T-cell (primary cell): ENCODE results near the gene SLC24A3. TPM values are rescaled to one million over a fixed set of nuclear protein-coding genes. Genes with fewer than 3 reads are reported as not detected.

Experiments used
- ATAC-seq, 4 experiments: fragments of 200-7000 bp in 3 of 4; fragments of 150-1000 bp in 1 of 4; cut with Tn5 transposase; replicated peaks in 1 of 4; 1 replicate in 3 of 4; 2 replicates in 1 of 4; pipeline ENCODE4 v1.10.0; 2021; ENCODE audit warnings: moderate library complexity in 3 of 4, mild to moderate bottlenecking in 2 of 4, moderate number of reproducible peaks in 1 of 4
- CTCF ChIA-PET, 2 donors: fragments of 300-600 bp; sonication (Branson Sonifier 250); formaldehyde crosslinking; loops; one replicate each; lab custom pipeline; 2022; ENCODE audit warnings: antibody characterized with exemption in 2 of 2; lab: Charles Lee
- POLR2A ChIA-PET, 2 donors: fragments of 300-600 bp; sonication (Branson Sonifier 250); formaldehyde crosslinking; loops; one replicate each; lab custom pipeline; 2022; ENCODE audit warnings: antibody characterized with exemption in 2 of 2; lab: Charles Lee
- DNase-seq, 35 experiments: peaks; one replicate each; pipeline versions ENCODE4 v3.0.0 to v3.0.0-alpha.2; 2013 to 2023
- H3K27ac ChIP-seq: one replicate; pipeline ENCODE4 v1.5.1; 2013; ENCODE audit warnings: low read length
- H3K27me3 ChIP-seq, 2 experiments: replicated peaks in 1 of 2; 1 replicate in 1 of 2; 2 replicates in 1 of 2; pipeline versions ENCODE4 v1.6.1 to v1.7.0; 2013; ENCODE audit warnings: low read length in 1 of 2, mixed read lengths in 1 of 2; ENCODE audit not compliant: control insufficient read depth in 2 of 2, insufficient read depth in 2 of 2; ENCODE audit errors: extremely low read depth in 1 of 2
- H3K36me3 ChIP-seq, 2 donors: 1 replicate in 1 of 2; 2 replicates in 1 of 2; pipeline versions ENCODE4 v1.6.1 to v1.7.0; 2013; ENCODE audit warnings: low read length in 1 of 2; ENCODE audit not compliant: control insufficient read depth in 2 of 2, insufficient read depth in 1 of 2; ENCODE audit errors: extremely low read depth in 1 of 2
- H3K4me1 ChIP-seq, 2 experiments: 1 replicate in 1 of 2; 2 replicates in 1 of 2; pipeline versions ENCODE4 v1.6.1 to v1.7.0; 2013; ENCODE audit warnings: low read length in 2 of 2, mixed read lengths in 1 of 2; ENCODE audit not compliant: insufficient read depth in 2 of 2, control insufficient read depth in 1 of 2; ENCODE audit errors: extremely low read depth in 1 of 2
- H3K4me3 ChIP-seq, 2 donors: 1 replicate in 1 of 2; 2 replicates in 1 of 2; pipeline versions ENCODE4 v1.5.1 to v1.7.0; 2013; ENCODE audit warnings: mild to moderate bottlenecking in 2 of 2, low read length in 1 of 2, moderate library complexity in 1 of 2; ENCODE audit not compliant: control insufficient read depth in 1 of 2; ENCODE audit errors: extremely low read depth in 1 of 2
- H3K9me3 ChIP-seq: 2 replicates; pipeline ENCODE4 v1.7.0; 2013
- H3K27ac Mint-ChIP-seq, 2 donors: one replicate each; pipeline ENCODE4 v1.8.0; 2020 to 2021; ENCODE audit warnings: mild to moderate bottlenecking in 2 of 2, mixed read lengths in 2 of 2
- H3K27me3 Mint-ChIP-seq, 2 donors: one replicate each; pipeline ENCODE4 v1.8.0; 2021 to 2022; ENCODE audit warnings: mixed read lengths in 2 of 2
- H3K36me3 Mint-ChIP-seq: one replicate; pipeline ENCODE4 v1.8.0; 2021; ENCODE audit warnings: mixed read lengths
- H3K4me1 Mint-ChIP-seq, 3 donors: one replicate each; pipeline ENCODE4 v1.8.0; 2020 to 2022; ENCODE audit warnings: mixed read lengths in 3 of 3, mild to moderate bottlenecking in 1 of 3
- H3K4me3 Mint-ChIP-seq, 3 donors: one replicate each; pipeline ENCODE4 v1.8.0; 2020 to 2022; ENCODE audit warnings: mild to moderate bottlenecking in 3 of 3, mixed read lengths in 3 of 3, moderate library complexity in 3 of 3
- H3K9me3 Mint-ChIP-seq, 3 donors: one replicate each; pipeline ENCODE4 v1.8.0; 2020 to 2022; ENCODE audit warnings: mixed read lengths in 3 of 3
- WGBS: methylation state at CpG from one replicate; pipeline ENCODE4 v1.1.5; 2013; ENCODE audit warnings: missing lambda C conversion rate; ENCODE audit not compliant: insufficient coverage; 5-methylcytosine and 5-hydroxymethylcytosine counted together
- total RNA-seq, 35 experiments: library from RNA in 6 of 35; stranded (reverse) in 6 of 35; fragments of 120-200 nt in 1 of 35; gene quantifications; one replicate each; pipeline versions ENCODE4 v1.2.1 to v1.2.4 and lab custom pipeline; 2013 to 2026

The SLC24A3 gene
- total RNA-seq, 5 donors from 2014 or later (not counting 1 experiment from before 2014, with no cell fraction given), result 0.06 to 0.25 (median 0.12) TPM

DNA sequence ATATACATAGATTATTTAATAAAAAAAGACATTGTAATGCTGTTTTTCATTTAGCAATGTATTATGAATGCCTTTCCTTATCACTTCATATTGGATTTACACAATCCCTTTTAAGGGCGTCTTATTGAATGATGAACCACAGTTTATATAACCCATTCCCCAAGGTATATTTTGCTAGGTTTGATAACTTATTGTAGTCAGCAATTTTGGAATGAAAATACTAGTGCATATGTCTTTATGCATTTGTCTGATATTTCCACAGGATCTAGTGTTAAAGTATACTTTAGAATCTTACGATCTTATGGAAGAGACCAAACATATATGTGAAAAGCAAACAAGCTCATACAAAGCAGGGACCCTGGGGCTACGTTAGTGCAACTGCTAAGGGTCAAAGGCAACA is 365.2 kb downstream of the SLC24A3 start:
- CTCF ChIA-PET, result no interaction called here
- Mint-ChIP-seq H3K9me3 (no peaks in the 10 kb centered on the region), H3K27me3 (peaks cover 2 to 3% of the 10 kb centered on the region in 2 donors), H3K4me3 (no peak overlapping the region), H3K4me1 (no peaks in the 10 kb centered on the region), H3K36me3 (no peaks in the 10 kb centered on the region), H3K27ac (no peak overlapping the region)
- Histone ChIP-seq H3K4me3 (no peak overlapping the region), H3K36me3 (no peaks in the 10 kb centered on the region), H3K9me3 (no peaks in the 10 kb centered on the region), H3K27me3 (no peaks in the 10 kb centered on the region), H3K4me1 (no peaks in the 10 kb centered on the region), H3K27ac (no peak overlapping the region)
- DNase-seq (no peak), ATAC-seq (no peak)
- WGBS, result no CpG with 5 or more reads among the region's 3 CpGs
- POLR2A ChIA-PET, result no interaction called here

DNA sequence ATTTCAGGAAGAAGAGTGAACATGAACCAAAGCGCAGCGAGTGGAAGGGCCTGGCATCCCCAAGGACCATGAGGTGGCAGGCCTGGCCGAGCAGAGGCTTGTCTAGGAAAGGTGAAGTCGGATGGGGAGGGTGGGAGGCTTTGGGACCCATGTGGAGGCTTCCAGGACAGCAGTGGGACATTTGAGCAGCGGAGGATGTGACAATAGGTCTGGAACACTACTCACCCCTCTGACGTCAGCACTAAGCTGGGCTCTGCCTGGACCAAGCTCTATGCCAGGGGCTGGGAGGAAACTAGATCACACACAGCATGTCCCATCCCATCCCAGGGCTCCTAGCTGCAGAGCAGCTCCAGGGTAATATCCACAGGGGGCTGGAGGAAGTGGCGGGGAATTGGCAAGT is 370.3 kb downstream of the SLC24A3 start:
- Histone ChIP-seq H3K9me3 (no peaks in the 10 kb centered on the region), H3K4me3 (no peak overlapping the region), H3K36me3 (no peaks in the 10 kb centered on the region), H3K4me1 (no peaks in the 10 kb centered on the region), H3K27ac (no peak overlapping the region), H3K27me3 (peaks cover 0 to 15% of the 10 kb centered on the region in 2 experiments)
- Mint-ChIP-seq H3K36me3 (no peaks in the 10 kb centered on the region), H3K27me3 (peaks cover 2 to 6% of the 10 kb centered on the region in 2 donors), H3K9me3 (no peaks in the 10 kb centered on the region), H3K4me1 (no peaks in the 10 kb centered on the region), H3K4me3 (no peak overlapping the region), H3K27ac (no peak overlapping the region)
- ChIA-PET POLR2A (no interaction called here), CTCF (no interaction called here)
- WGBS, result 70% methylated on average over 6 of the region's 7 CpGs
- DNase-seq (no peak), ATAC-seq (no peak)

DNA sequence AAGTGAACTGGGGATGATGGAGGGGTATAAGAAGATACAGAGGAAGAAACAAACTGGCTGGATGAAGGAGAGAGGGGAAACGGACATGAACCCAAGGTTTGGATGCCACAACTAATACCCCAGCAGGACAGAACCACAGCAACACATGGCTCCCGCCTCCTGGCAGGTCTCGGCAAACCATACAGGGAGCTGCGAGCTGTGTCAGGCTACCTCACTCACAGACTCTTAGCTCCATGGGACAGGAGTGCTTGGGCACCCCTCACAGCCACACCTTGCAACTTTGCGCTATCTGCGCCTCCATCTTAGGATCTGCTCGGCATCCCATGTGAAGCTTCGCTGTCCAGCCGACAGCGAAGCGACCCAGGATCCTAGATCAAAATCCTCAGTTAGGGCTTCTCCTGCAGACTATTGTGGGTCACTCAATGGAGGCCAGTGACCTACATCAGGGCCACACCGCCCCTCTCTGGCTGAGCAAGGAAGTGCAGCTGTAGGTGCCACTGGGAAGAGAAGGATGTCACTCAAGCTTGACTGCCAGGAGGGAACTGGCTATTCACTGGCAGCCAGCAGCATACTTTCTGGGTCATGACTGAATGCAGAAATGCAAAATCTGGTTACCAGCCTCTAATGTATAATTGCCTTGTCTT is 371.2 kb downstream of the SLC24A3 start:
- no peak overlapping the region for H3K27ac Mint-ChIP-seq
- H3K4me3 Mint-ChIP-seq, result no peak overlapping the region
- 68% methylated on average over 11 of the region's 12 CpGs for WGBS
- no peak overlapping the region for H3K27ac ChIP-seq
- CTCF ChIA-PET, result interaction anchor here in 1 of 2 donors (0.6 to 0.7 kb wide), 4 partner anchors 41 to 959 kb away, joined by 3 to 11 read pairs (median 6); no protein-coding TSS in a partner anchor
- no peaks in the 10 kb centered on the region for H3K4me1 Mint-ChIP-seq
- ATAC-seq, result no peak
- peaks cover 2 to 6% of the 10 kb centered on the region in 2 donors for H3K27me3 Mint-ChIP-seq
- POLR2A ChIA-PET, result no interaction called here
- H3K9me3 ChIP-seq, result no peaks in the 10 kb centered on the region
- H3K27me3 ChIP-seq, result peaks cover 0 to 15% of the 10 kb centered on the region in 2 experiments
- no peaks in the 10 kb centered on the region for H3K36me3 Mint-ChIP-seq
- no peaks in the 10 kb centered on the region for H3K36me3 ChIP-seq
- H3K4me3 ChIP-seq, result no peak overlapping the region
- DNase-seq, result peak in 20 of 35 experiments; percentile 3 to 40 (median 12)
- H3K9me3 Mint-ChIP-seq, result no peaks in the 10 kb centered on the region
- H3K4me1 ChIP-seq, result no peaks in the 10 kb centered on the region

DNA sequence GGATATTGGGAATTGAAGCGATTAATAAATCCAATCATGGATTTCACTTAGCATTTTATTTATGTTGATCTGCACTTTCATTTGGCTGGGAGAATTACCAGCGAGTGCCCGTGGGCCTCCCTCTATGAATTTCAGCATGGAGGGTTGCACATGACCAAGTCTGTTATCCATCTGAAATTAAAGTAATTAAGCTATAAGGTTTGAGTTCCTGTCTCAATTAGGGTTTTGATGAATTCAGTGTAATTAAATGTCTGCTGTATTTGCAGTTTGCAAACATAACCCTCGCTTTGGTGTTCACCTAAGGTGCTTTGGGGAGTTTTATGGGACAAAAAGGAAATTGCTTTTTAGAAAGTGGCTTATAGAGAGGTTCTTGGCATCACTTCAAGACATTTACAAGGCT is 375.8 kb downstream of the SLC24A3 start:
- 88% methylated on average over 4 of the region's 4 CpGs for WGBS
- Histone ChIP-seq H3K4me3 (no peak overlapping the region), H3K27me3 (peaks cover 0 to 19% of the 10 kb centered on the region in 2 experiments), H3K9me3 (no peaks in the 10 kb centered on the region), H3K36me3 (no peaks in the 10 kb centered on the region), H3K4me1 (no peaks in the 10 kb centered on the region), H3K27ac (no peak overlapping the region)
- ChIA-PET POLR2A (no interaction called here), CTCF (interaction anchor here in 1 of 2 donors (0.6 kb wide), 1 partner anchor 40 kb away, joined by 3 read pairs; no protein-coding TSS in a partner anchor)
- Mint-ChIP-seq H3K9me3 (no peaks in the 10 kb centered on the region), H3K27ac (no peak overlapping the region), H3K4me3 (no peak overlapping the region), H3K27me3 (peaks cover 0 to 3% of the 10 kb centered on the region in 2 donors), H3K4me1 (no peaks in the 10 kb centered on the region), H3K36me3 (no peaks in the 10 kb centered on the region)
- ATAC-seq, result no peak
- no peak for DNase-seq

DNA sequence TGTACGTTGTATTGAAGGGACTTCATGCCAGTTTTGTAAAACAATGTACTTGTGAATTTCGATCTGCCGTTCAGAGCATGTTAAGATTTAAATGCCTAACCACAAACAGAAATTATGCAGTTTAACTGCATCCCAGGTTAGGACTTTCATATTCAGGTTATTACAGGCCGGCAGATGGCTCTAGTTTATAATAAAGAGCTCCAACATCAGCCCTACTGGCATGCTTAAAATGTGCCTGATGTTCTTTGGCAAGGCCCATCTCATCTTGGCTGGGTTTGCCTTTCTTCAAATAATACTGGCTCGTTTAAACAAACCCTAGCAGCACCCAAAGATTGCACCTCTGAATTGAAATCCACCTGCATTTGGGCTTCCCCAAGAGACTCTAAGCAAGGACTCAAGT is 376.3 kb downstream of the SLC24A3 start:
- DNase-seq (no peak), ATAC-seq (no peak)
- H3K9me3 ChIP-seq, result no peaks in the 10 kb centered on the region
- no peaks in the 10 kb centered on the region for H3K4me1 ChIP-seq
- H3K27ac ChIP-seq, result no peak overlapping the region
- ChIA-PET POLR2A (no interaction called here), CTCF (no interaction called here)
- Mint-ChIP-seq H3K9me3 (no peaks in the 10 kb centered on the region), H3K36me3 (no peaks in the 10 kb centered on the region), H3K27ac (no peak overlapping the region), H3K4me3 (no peak overlapping the region), H3K27me3 (peaks cover 0 to 3% of the 10 kb centered on the region in 2 donors), H3K4me1 (no peaks in the 10 kb centered on the region)
- peaks cover 0 to 17% of the 10 kb centered on the region in 2 experiments for H3K27me3 ChIP-seq
- WGBS, result 90% methylated on average over 2 of the region's 5 CpGs
- H3K36me3 ChIP-seq, result no peaks in the 10 kb centered on the region
- H3K4me3 ChIP-seq, result no peak overlapping the region

DNA sequence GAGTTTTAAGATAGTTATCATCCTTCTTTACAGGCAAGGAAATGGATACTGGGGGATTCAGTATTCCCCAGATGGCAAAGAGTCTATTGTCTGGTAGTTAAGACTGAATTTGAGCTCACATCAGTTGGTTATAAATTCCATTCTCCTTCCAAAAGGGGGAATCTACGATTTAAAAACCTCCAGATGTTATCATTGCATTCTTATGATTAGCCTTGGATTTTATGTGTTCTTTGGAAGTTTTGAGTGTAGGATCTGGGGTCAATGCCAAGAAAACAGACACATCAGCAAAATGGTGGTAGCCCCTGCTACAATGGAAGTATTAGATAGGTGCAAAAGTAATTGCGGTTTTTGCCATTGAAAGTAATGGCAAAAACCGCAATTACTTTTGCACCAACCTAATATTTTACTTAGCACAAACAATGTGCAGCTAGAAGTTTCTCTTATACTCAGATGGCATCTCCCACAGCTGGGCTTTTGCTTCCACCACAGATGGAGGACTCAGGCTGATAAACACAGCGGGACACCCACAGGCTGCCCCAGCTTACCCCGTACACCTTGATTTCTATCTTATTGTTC is 377.4 kb downstream of the SLC24A3 start:
- no peaks in the 10 kb centered on the region for H3K36me3 Mint-ChIP-seq
- WGBS, result 92% methylated on average over 2 of the region's 5 CpGs
- no peak for ATAC-seq

More for the DNA sequence above, 377.4 kb downstream of the SLC24A3 start:
- no peak overlapping the region for H3K4me3 ChIP-seq
- no peak overlapping the region for H3K27ac ChIP-seq
- ChIA-PET CTCF (no interaction called here), POLR2A (no interaction called here)
- no peak overlapping the region for H3K27ac Mint-ChIP-seq
- no peak overlapping the region for H3K4me3 Mint-ChIP-seq
- H3K36me3 ChIP-seq, result no peaks in the 10 kb centered on the region
- H3K9me3 Mint-ChIP-seq, result no peaks in the 10 kb centered on the region
- H3K27me3 Mint-ChIP-seq, result peaks cover 0 to 3% of the 10 kb centered on the region in 2 donors
- peaks cover 0 to 8% of the 10 kb centered on the region in 2 experiments for H3K27me3 ChIP-seq
- no peaks in the 10 kb centered on the region for H3K4me1 ChIP-seq
- DNase-seq, result no peak
- no peaks in the 10 kb centered on the region for H3K9me3 ChIP-seq
- no peaks in the 10 kb centered on the region for H3K4me1 Mint-ChIP-seq
